ENCODE data around the gene CTPS1.

Gene CTPS1

DNA sequence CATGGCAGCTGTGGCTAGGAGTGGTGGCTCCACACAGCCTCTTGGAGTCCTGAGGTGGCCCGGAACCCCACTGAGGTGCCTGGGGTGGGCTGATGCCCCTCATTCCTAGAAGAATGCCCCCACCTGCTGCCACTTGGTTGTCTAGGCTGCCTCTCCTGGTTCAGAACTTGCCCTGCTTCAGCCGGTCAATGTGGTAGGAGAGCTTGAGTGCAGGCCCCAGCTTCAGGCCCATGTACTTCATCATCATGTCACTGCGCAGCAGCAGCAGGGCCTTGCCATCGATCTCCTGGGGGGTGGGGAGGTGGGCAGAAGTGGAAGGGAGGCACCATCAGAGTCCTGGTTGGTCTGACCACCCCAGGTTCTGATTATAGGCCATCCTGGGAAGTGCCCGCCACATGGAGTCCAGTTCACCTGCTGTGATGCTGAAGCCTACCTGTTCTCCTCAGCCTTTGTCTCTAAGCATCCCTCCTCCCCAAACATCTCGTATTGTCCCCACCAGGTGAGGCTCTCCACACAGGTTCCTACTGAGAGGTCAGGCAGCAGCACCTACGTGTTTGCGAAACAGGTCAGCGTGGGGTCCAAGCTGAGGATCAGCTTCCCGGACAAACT is 48.6 kb downstream of the CTPS1 start:
- DNase-seq: no peak

DNA sequence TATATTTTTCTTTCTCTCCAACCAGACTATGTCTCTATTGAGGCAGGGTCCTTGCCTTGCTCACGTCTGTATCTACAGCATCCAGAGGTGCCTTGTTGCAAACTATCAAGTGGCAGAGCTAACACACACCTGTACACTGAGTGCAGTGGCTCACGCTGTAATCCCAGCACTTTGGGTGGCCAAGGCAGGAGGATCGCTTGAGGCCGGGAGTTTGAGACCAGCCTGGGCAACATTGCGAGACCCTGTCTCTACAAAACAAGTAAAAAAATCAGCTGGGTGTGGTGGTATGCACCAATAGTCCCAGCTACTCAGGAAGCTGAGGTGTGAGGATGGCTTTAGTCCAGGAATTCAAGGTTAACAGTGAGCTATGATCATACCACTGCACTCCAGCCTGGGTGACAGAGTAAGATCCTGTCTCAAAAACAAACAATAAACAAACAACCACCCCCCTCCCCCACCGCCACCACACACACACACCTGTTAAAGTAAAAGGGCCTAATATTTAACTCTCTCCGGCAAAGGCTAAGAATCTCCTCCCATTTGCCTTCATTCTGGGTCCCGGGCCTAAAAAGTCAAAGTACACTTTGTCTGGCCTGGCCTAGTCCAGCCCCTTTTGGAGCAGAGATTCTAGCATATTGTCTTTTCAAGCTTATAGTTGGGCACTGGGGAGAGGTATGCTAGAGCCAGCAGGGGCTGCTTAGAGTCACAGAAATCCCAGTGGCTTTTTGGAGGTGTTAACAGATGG is 51.5 kb downstream of the CTPS1 start:
- DNase-seq: no peak

DNA sequence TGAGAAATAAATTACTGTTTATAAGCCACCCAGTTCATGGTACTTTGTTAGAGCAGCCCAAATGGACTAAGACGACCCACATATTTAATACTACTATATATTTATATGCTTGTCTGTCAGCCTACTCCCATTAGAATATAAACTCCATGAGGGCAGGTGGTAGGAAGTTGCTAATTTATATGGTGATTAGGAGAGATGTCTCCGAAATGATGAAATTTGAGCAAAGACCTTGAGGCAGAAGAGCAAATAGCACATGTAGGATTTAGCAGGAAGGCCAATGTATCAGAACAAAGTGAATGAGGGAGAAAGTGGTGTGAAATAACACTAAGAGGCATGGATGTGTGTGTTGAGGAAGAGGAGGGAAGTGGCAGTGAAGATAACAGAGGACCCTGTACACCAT is 52.7 kb downstream of the CTPS1 start:
- no peak for DNase-seq

DNA sequence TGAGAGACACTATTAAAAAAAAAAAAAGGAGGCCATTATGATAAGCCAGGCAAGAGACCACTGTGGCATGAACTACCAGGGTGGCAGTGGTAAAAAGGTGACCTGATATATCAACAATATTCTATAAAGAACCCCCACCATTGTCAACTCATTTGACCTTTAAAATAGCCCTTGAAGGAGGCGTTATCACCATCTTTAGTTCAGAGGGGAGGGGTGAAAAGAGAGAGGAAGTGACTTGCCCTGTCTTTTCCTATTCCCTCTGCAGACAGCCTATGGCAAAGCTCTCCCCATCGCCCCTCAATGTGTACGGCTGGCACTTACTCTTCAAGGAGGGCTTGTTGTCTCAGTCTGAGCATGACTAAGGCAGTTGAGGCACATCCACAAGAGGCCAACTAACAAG is 53.8 kb downstream of the CTPS1 start:
- DNase-seq: no peak

DNA sequence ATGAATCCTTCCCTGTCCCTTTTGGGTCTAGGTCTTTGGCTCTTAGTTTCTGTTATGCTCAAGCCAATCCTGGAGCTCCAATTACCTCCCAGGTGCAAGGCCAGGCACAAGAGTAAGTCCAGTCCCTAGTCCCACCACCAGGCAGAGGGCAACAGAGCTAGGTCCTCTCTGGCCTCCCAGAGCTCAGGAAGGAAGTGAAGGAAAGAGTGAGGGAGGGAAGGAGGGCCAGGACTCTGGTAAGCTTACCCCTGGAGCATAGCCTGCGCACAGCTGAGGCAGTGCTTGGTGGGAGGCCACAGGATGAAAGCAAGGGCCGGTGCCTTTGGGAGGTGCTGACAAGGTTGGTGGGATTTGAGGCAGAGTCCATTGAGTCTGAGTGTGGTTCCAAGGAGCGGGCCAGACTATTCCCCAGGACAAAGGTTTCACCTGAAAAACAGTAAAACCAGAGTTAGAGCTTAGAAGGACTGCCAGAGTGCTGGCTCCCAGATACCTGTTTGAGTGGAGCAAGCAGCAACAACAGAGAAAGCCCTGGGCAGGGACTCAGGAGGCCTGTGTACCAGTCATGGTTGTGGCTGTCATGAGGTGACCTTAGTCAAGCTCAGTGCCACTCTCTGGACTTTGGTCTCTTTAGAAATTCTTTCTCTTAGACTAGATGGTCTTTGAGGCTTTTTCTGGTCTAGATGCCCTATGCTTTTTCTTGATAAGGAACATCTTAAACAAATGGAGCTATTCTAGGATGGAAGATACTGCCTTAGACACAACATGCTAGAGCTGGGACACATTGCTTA is 57.8 kb downstream of the CTPS1 start:
- DNase-seq: no peak

DNA sequence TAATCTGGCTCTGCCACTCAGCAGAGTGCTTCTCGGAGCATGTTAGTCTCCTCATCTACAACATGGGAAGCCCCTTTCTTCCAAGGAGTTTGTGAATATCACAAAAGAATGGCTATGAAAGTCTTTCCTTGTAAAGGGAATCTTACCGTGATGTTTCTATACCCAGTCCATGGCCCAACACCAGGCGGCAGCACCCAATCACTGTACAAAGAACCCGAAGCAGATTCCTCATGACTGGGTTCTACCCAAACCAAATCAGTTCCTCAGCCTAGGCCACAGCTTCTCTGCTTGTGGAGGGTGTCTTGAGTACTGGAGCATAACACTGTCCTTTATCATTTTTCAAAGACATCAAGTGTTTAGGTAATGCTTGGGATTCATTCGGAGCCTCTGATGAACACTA is 58.6 kb downstream of the CTPS1 start:
- DNase-seq: no peak

DNA sequence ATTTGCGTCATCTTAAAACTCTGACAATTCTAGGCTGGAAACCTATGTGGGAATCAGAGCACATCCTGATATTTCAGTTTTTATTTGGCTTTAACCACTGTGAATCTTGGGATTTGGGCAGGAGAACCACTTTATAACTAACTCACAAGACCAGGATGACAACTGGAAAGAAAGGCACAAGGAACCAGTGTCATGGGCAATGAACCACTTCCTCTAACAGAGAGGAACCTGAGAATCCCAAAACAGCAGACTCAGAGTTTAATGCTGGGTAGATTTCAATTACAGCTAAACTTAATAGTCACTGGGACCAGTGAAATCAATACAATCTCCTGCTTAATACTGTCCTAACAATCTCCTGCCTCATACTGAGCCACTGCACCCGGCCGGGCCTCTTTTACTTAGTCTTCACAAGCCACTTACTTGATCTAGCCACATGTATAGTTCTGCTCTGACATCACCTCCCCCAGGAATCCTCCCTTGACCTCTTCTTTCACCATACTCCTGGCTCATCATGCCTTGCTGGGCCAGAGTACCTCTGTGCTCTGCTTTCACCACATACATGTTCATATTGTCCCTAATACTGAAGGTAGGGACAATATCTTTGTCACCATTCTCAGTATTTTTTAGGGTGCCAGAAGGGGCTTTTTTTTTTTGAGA is 62.2 kb downstream of the CTPS1 start:
- DNase-seq: no peak

DNA sequence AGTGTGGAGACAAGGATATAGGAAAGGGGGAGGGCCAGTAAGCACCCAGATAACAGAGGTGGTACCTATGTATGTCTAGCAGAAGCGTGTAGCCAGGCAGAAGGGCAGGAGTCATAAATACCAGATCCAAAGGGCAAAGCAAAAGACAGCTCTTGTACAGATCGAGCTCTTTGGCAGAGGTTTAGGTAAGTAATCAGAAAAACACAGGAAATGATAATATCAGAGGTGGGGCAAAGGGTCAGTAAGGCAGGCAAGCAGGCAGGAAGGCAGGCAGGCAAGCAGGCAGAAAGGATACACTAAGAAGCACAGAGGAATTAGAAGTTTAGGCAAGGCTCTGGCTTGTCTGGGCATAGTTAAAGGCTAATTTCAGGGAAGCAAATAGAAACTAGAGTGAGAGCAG is 64.7 kb downstream of the CTPS1 start:
- no peak for DNase-seq

DNA sequence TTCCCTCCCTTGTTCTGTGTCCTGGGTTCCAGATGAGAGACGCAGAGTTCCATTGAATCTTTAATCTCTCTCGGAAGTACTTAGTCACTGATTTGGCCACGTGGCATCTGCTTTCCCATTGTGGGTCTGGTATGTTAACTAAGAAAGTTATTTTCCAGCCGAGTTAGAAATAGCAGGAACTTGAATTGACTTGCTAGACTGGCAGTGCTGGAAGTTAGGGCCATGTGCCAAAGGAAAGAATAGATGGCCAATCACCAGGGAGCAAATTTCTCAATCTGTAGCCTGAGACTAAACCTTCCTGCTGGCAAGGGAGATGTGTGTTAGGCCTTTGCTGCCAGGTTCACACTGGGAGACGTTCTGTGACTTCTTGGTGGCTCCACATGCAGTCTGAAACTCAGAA is 66.2 kb downstream of the CTPS1 start:
- no peak for DNase-seq

DNA sequence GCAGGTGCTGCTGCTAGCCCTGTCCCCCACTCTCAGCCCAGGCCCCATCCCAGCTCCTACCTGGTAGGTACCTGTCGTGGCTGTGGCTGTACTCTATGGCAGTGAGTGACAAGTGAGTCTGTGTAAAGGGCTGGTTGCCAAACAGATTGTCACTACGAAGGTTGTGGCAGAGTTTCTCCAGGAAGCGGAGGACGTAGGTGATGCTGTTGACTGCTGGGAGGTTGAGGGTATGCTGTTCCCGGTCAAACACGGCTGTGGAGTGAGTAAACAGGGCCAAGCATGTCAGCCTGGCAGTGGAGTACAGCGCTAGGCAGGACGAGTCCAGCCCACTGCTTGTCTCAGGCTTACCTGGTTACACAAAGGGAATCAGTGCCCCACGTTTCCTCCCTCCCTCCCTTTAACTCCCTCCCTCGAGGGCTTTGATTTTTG is 66.9 kb downstream of the CTPS1 start:
- DNase-seq: no peak

DNA sequence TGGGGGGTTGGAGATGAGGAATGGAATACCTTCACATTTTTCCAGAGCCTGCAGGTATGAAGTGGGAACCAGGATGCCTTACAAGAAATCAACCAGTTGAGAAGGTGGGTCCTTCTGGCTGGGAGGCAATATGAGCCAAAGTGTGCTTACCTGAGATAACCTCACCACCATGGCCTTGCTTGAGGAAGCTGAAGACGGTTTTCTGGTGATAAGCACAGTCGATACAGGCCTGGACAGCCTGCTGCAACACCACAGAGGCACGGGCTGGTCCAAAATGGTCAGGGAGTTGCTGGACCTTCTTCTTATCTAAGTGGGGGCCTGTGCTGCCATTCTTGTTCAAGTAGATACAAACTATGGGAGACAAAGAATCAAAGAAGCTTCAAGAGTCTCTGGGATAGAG is 69.0 kb downstream of the CTPS1 start:
- no peak for DNase-seq

DNA sequence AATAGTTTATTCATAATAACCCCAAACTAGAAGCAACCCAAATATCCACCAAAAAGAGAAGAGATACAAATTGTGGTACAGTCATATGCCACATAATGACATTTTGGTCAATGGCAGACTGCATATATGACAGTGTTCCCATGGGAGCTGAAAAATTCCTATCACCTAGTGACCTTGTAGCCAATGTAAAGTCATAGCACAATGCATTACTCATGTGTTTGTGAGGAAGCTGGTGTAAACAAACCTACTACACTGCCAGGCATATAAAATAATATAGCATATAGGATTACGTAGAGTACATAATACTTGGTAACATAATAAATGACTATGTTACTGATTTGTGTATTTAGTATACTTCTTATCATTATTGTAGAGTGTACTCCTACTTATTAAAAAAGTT is 71.5 kb downstream of the CTPS1 start:
- DNase-seq: no peak

DNA sequence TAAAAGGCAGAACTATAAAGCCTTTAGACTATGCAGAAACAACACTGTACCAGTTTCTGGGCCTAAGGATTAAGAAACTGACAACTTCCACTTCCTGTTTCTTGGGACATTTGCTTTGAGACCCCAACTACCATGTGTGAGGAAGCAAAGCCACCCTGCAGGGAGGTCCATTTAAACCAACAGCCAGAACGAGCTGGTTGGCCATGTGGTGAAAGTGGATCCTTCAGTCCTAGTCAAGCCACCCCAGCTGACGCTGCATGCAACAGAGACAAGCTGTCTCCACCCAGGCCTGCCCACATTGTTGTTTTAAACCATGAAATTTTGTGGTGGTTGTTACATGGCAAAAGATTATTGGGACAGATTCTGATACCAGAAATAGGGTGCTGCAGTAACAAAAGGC is 73.8 kb downstream of the CTPS1 start:
- no peak for DNase-seq

DNA sequence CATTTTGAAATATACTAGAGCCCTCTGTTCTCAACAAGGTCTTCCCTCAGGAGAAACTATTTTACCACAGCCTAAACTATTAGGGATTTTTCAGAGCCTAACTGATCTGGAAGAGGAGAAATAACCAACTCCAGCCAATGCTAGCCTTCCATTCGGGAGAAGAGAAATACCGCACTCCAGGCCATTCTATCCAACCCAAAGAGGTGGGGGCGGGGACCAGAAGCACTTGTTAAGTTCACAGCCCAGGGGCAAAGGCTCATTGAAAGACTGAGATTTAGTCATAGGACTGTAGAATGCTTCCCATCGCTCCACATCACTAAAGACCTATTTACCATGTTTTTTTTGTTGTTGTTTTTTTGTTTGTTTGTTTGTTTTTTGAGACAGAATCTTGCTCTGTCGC is 77.4 kb downstream of the CTPS1 start:
- no peak for DNase-seq
